HG03039 (cell line): ENCODE data around the gene KCNIP1.

Experiments
- ATAC-seq: cut with Tn5 transposase; IDR thresholded peaks from one replicate; pipeline ENCODE4 v1.9.1; 2021; ENCODE audit warnings: mild to moderate bottlenecking, moderate library complexity; ENCODE audit not compliant: unreplicated experiment

The KCNIP1 gene

DNA sequence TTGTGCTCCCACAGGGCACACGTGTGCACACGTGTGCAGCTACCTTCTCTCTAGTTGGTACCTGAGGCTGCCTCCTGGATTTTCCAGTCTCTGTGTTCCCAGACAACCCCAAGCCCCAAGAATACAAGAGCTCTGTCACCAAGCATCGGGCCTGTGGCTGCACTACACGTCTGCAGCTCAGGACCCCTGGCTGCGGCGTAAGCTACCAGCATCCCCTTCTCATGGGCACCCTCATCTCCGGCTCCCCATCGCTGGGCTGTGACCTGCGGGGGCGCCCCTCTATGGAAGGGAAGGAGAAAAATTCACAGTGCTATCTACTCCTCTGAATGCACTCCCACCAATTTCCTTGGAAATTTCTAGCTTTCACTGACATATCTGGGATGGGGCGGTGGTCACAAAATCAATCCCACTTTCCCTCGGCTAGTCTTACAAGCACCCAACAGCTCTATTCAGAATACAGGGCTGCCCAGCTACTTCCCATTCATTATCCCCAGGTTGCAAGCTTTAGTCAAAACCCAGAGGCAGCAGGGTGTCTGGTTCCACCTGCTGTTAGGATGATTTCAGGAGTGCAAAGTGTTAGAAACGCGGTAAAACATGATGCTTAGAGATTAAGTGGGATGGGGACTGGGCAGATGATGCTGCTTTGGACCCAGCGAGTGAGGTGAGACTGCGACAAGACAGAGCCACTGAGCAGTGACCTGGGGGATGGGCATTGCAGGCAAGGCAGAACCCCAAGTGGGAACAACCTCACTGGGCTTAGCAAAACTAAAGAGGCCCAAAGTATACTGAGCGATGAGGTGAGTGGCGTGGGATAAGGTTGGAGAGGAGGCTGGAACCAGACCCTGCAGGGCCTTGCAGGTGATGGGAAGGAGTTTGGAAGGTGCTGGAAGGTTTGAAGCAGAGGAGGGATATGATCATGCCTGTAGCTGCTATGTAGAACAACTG lies 121.7 kb downstream of the KCNIP1 start:
- no peak for ATAC-seq

DNA sequence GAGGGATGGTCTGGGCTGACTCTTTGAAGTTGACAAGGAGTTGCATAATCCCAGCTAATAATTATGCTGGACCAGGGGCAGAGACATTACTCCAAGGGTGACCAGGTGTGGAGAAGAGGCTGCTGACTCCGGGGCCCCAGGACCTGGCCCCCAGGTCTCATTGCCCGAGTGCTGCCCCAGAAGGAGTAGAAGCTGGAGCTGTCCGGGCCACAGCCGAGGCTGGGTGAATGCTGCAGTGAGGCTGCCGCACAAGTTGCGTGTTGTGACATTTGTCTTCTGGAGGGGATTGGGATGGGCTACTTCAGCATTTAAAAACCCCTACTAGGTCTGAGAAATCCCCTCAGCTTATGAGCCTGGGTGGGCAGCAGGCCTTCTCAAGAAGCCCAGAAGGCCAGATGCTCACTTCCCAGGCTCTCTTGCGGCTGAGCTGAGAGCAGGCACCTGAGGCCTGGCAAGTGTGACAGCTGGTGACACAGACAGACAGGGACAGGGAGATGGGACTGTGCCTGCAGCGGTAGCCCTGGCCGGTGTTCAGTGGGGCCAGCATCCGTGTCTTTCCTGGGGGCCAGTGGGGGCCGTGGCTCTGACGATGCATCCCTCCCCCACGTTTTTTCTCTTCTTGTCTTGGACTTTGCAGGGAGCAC lies 122.8 kb downstream of the KCNIP1 start:
- no peak for ATAC-seq

DNA sequence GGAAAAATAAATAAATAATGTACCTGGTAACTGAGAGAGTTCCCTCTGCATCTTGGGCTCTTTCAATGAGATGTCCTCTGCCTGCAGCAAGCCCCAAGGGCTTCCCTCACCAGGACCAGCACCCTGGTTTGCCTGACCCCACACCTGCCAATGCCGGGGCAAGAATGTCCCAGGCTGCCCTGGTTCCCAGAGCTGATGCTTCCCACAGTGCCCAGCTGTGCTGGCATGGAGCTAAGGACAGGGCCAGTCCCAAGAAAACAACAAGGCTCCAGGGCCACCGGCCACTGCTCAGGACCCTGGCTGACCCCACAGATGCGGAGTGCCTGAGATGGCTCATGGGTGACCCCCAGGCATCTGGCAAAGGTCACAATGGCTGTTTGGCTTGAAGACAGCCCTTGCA lies 123.5 kb downstream of the KCNIP1 start:
- no peak for ATAC-seq

DNA sequence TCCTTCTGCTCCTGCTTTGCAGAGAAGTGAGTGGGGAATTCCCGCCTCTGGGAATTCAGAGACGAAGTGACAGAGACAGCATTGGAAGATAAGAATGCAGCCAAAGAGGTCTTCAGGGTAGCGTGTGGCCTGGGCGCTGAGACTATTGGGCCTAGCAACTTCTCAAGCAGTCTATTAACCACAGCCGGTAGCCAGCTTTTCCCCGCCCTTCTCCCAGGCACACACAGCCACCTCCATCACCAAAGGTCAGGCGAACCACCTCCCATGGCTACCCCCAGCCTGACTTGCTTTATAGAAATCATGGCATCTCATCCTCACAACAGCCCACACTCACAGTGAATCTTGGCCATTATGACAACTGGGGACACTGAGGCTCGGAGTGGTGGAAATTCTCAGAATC lies 124.2 kb downstream of the KCNIP1 start:
- no peak for ATAC-seq

GRCh38 chr5:170628691-170629565 lies 125.1 kb downstream of the KCNIP1 start:
- ATAC-seq: no peak

DNA sequence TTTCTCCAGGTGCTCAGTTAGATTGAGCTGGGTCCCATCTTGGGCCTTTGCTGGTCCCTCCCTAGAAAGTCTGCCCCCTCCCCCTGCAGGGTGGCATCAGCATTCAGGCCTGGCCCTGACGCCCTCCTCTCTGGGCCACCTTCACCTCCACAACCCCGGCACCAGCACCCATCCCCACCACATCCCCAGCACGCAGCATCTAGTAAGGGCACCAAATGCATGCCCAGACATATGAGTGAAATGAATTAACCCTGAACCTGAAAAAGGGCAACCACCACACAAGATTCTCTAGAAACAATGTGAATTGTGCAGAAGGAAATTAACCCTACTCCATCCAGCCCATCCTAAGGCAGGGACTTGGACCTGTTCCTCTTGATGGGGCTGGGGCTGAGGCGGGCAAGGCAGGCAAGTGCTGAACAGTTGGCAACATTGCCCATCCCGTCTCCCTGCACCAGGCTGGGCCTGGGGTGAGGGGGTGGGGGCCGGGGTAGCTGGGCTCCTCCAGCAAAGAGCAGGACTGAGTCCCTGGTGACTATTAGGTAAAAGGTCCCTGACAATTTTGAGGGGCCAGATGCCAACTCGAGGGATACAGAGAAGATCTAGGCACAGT lies 125.9 kb downstream of the KCNIP1 start:
- no peak for ATAC-seq

- ATAC-seq: no peak
Observed at GRCh38 chr5:170630226-170630625, 126.4 kb downstream of the KCNIP1 start.

DNA sequence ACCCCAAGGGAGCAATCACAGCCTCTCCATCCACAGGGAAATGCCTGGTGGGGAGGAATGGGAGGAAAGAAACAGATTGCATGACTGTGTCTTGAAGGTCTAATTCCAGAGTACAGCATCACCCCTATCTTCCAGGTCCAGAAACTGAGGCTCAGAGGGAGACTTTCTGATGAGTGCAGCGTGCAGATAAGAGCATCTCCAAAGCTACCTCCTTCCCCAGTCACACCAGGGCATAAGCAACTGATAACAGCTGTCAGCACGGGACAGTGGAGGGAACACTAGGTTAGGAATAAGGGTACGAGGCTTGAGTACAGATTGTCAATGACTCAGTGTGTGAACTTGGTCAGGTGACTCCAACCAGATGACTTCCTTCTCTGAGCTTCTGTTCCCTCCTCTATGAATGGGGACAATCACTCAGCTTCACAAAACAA lies 126.9 kb downstream of the KCNIP1 start:
- no peak for ATAC-seq

DNA sequence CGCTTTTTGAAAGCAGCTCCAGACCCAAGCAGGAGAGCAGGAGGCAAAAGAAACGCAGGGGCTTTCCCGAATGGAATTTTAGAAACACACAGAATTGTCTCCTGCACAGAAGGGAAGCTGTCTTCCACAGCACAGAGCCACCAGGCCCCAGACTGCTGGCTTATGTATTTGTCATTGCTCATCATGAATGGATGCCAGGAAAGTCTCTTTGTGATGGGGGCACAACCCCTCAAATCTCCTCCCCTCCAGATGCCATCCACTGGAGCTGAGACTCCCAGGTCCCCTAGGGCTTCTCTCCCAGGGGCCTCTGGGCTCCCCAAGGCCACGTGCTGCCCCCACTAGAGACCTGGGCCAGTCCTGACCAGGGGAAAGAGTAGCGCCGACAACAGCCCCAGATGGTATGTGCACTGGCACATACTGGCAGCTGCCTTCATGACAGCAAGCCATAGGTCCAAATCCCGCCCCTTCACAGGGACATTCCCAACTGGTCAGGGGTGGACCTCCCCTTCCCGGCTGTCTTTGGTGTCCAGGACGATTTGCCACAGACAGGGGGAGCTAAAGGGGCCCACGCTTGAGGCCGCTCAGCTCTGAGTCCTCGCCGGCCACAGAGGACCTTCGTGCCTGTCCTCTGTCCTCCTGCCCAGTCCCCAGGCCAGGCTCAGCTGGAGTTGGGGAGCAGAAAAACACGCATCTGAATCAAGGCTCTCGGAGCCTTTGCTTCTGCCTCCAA lies 127.8 kb downstream of the KCNIP1 start:
- ATAC-seq: no peak

- no peak for ATAC-seq
Observed at GRCh38 chr5:170632266-170632984, 128.6 kb downstream of the KCNIP1 start.

DNA sequence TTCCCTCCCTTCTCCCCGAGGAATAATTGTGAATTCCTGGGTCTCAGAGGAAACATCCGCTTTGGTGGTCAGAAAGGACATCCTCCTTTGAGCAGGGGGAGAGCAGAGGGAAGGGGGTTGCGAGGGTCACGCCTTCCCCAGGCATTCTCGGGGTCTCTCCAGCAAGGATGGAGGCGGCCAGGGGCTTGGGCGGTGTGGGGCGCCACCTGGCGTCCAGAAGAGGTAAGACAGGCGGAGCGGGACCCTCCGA lies 129.1 kb downstream of the KCNIP1 start:
- ATAC-seq: peak; percentile 51

DNA sequence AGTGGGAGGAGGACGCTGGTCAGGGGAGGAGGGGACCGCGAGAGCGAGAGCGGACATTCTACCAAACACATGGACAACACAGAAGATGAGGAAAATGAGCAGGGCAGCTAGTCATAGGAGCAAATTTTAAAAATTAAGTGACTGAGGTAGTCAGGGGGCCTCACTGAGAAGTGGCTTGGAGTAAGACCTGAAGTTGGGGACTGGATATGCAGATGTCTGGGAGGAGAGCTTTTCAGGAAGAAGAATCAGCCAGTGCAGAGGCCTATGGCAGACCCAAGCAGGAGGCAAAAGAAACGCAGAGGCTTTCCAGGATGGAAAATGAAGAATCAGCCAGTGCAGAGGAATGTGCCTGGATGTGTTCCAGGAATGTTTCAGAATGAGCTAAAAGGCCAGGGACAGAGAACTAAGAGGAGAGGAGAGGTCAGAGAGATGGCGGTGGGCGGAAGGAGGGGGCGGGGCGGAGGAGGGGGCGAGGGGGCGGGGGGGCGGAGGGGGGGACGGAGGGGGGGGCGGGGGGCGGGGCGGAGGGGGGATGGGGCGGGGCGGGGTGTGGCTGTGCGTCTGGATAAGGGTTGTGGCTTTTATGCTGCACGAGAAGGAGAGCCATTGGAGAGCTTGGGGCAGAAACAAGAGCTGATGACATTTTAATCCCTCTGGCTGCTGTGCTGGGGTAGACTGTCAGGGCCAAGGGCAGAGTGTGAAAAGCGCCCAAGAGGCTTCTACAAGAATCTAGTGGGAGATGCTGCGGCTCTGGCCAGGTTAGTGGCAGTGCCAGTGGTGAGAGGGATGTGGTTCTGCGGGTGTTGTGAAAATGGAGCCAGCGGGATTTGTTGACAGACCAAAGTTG lies 129.6 kb downstream of the KCNIP1 start:
- no peak for ATAC-seq

DNA sequence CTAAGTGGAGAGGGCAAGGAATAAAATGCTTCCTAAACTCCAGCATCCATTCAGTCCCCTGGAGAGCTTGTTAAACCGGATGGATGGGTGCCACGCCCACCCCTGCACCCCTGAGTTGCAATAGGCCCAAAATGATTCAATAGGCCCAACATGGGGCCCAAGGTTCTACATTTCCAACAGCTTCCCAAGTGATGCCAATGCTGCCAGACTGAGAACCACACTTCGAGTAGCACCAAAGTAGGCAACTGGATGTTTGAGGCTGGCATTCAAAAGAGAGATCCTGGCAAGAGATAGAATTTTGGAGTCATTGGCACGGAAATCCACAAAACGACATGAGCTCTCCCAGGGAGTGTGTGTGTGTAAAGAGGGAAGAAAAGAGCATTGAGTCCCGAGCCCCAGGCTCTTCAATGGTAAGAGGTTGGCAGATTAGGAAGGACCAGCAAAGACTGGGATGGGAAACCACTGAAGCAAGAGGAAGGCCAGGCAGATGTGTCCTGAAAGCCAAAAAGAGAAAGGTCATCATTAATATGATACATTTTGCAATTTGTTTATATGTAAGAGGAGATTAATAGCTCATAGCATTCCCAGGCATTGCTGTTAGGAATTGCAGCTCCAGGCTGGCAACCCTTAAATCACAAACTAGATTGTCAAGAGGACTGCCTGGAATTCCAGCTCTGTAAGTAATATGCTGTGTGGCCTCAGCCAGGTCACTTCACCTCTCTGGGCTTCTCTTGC lies 130.6 kb downstream of the KCNIP1 start:
- ATAC-seq: no peak

DNA sequence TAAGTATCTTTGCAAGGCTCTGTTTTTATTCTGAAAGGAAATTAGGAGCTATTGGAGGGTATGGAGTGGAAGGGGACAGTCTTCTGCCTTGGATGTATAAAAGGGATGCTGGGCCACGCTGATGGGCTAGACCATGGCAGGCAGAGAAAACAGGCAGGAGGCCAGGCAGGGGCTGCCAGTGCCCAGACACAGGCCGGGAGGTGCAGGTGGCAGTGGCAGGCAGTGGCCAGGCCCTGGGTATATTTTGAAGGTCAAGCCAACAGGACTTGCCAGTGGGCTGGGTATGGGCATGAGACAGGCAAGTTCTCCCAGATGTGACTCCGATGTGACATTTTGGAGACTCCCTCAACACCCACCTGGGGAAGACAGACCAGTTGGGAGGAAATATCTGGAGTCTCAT lies 131.9 kb downstream of the KCNIP1 start:
- no peak for ATAC-seq

GRCh38 chr5:170636206-170636605 lies 132.4 kb downstream of the KCNIP1 start:
- no peak for ATAC-seq

GRCh38 chr5:170636801-170637477 lies 133.1 kb downstream of the KCNIP1 start:
- no peak for ATAC-seq

DNA sequence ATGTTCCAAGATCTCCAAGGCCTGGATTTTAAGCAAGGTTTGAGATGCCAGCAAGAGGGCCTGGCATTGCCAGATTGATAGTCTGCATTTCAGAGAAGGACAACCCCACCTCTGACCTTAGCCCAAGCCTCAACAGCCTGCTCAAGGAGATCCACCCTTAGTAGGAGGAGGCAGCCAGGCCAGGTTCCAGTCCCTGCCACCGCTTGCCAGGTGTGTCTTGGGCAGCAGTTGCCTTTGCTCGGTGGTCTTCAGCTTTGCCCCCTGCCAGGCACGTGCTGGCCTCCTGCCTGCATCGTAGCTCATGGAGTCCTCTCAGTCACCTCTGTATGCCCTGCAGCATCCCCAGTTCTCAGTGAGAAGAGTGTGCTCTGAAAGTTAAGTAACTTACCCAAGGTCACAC lies 134.2 kb downstream of the KCNIP1 start:
- no peak for ATAC-seq
